Uterus (tissue), 2 donors: ENCODE results near the gene LYZL4.

Experiments used
- CTCF ChIP-seq, 4 experiments: fragments of 200-600 bp in 2 of 4; fragments of 450-650 bp in 2 of 4; sonication (generic) in 2 of 4; IDR thresholded peaks; one replicate each; pipeline ENCODE4 v1.5.1; 2016 to 2019; ENCODE audit warnings: antibody characterized with exemption in 4 of 4, mild to moderate bottlenecking in 2 of 4, moderate library complexity in 1 of 4
- POLR2A ChIP-seq, 2 donors: fragments of 450-650 bp; IDR thresholded peaks; one replicate each; pipeline ENCODE4 v1.6.1; 2016; ENCODE audit warnings: antibody characterized with exemption in 2 of 2, mild to moderate bottlenecking in 1 of 2, moderate library complexity in 1 of 2

GRCh38 chr3:42459151-42459550 is 48.7 kb upstream of the LYZL4 start:
- TF ChIP-seq CTCF (IDR thresholded peaks at IDR 0.05) = no peak
- TF ChIP-seq POLR2A (IDR thresholded peaks at IDR 0.05) = no peak
